Mononuclear cell (primary cell): ENCODE measurements around the gene PPP2R2C. TPM values are rescaled to one million over a fixed set of nuclear protein-coding genes. Genes with fewer than 3 reads are reported as not detected.

Experiments
- H3K27me3 ChIP-seq: 2 replicates; pipeline ENCODE4 v1.6.0; 2011; ENCODE audit warnings: low read length, control low read depth; ENCODE audit not compliant: insufficient read depth
- H3K4me1 ChIP-seq: 2 replicates; pipeline ENCODE4 v1.5.1; 2011; ENCODE audit warnings: mild to moderate bottlenecking, low read length, control low read depth; ENCODE audit not compliant: insufficient read depth
- H3K4me3 ChIP-seq: 2 replicates; pipeline ENCODE4 v1.5.1; 2011; ENCODE audit warnings: mild to moderate bottlenecking, low read length, moderate library complexity
- H3K9me3 ChIP-seq: 2 replicates; pipeline ENCODE4 v1.5.1; 2011; ENCODE audit warnings: low read depth, mild to moderate bottlenecking, control low read depth, low read length
- total RNA-seq: library from RNA; depleted of rRNA; stranded (reverse); fragments of >200 nt; gene quantifications from one replicate; pipeline ENCODE4 v1.2.3, GENCODE V29; 2012

PPP2R2C gene
- total RNA-seq, 1 donor, result not detected

GRCh38 chr4:6450709-6451108 lies 21.7 kb downstream of the PPP2R2C start:
- Histone ChIP-seq H3K4me3 (no peak overlapping the region), H3K27me3 (no peaks in the 10 kb centered on the region), H3K4me1 (no peaks in the 10 kb centered on the region), H3K9me3 (no peaks in the 10 kb centered on the region)

- Histone ChIP-seq H3K9me3 (no peaks in the 10 kb centered on the region), H3K27me3 (no peaks in the 10 kb centered on the region), H3K4me1 (no peaks in the 10 kb centered on the region), H3K4me3 (no peak overlapping the region)
Measured at GRCh38 chr4:6449746-6450369, 22.6 kb downstream of the PPP2R2C start.

GRCh38 chr4:6449335-6449734 lies 23.1 kb downstream of the PPP2R2C start:
- no peak overlapping the region for H3K4me3 ChIP-seq
- no peaks in the 10 kb centered on the region for H3K9me3 ChIP-seq
- no peaks in the 10 kb centered on the region for H3K27me3 ChIP-seq
- H3K4me1 ChIP-seq, result no peaks in the 10 kb centered on the region

- Histone ChIP-seq H3K27me3 (no peaks in the 10 kb centered on the region), H3K9me3 (no peaks in the 10 kb centered on the region), H3K4me3 (no peak overlapping the region), H3K4me1 (no peaks in the 10 kb centered on the region)
Measured at GRCh38 chr4:6448476-6449170, 23.8 kb downstream of the PPP2R2C start.

GRCh38 chr4:6447672-6448171 lies 24.7 kb downstream of the PPP2R2C start:
- Histone ChIP-seq H3K4me3 (no peak overlapping the region), H3K9me3 (no peaks in the 10 kb centered on the region), H3K27me3 (no peaks in the 10 kb centered on the region), H3K4me1 (no peaks in the 10 kb centered on the region)

- H3K9me3 ChIP-seq, result no peaks in the 10 kb centered on the region
- H3K4me3 ChIP-seq, result no peak overlapping the region
- H3K4me1 ChIP-seq, result no peaks in the 10 kb centered on the region
- no peaks in the 10 kb centered on the region for H3K27me3 ChIP-seq
Measured at GRCh38 chr4:6446538-6447451, 25.6 kb downstream of the PPP2R2C start.

- H3K4me3 ChIP-seq, result no peak overlapping the region
- H3K4me1 ChIP-seq, result no peaks in the 10 kb centered on the region
- H3K27me3 ChIP-seq, result no peaks in the 10 kb centered on the region
- no peaks in the 10 kb centered on the region for H3K9me3 ChIP-seq
Measured at GRCh38 chr4:6446130-6446482, 26.3 kb downstream of the PPP2R2C start.

- Histone ChIP-seq H3K9me3 (no peaks in the 10 kb centered on the region), H3K4me1 (no peaks in the 10 kb centered on the region), H3K27me3 (no peaks in the 10 kb centered on the region), H3K4me3 (no peak overlapping the region)
Measured at GRCh38 chr4:6445403-6446129, 26.8 kb downstream of the PPP2R2C start.

GRCh38 chr4:6444582-6444981 lies 27.8 kb downstream of the PPP2R2C start:
- Histone ChIP-seq H3K9me3 (no peaks in the 10 kb centered on the region), H3K4me1 (no peaks in the 10 kb centered on the region), H3K4me3 (no peak overlapping the region), H3K27me3 (no peaks in the 10 kb centered on the region)

GRCh38 chr4:6443035-6444023 lies 29.1 kb downstream of the PPP2R2C start:
- Histone ChIP-seq H3K27me3 (no peaks in the 10 kb centered on the region), H3K4me1 (no peaks in the 10 kb centered on the region), H3K9me3 (no peaks in the 10 kb centered on the region), H3K4me3 (no peak overlapping the region)

GRCh38 chr4:6442555-6442954 lies 29.9 kb downstream of the PPP2R2C start:
- Histone ChIP-seq H3K27me3 (no peaks in the 10 kb centered on the region), H3K4me1 (no peaks in the 10 kb centered on the region), H3K4me3 (no peak overlapping the region), H3K9me3 (no peaks in the 10 kb centered on the region)

- Histone ChIP-seq H3K4me1 (no peaks in the 10 kb centered on the region), H3K9me3 (no peaks in the 10 kb centered on the region), H3K4me3 (no peak overlapping the region), H3K27me3 (no peaks in the 10 kb centered on the region)
Measured at GRCh38 chr4:6441758-6442157, 30.7 kb downstream of the PPP2R2C start.

- Histone ChIP-seq H3K4me3 (no peak overlapping the region), H3K9me3 (no peaks in the 10 kb centered on the region), H3K27me3 (no peaks in the 10 kb centered on the region), H3K4me1 (no peaks in the 10 kb centered on the region)
Measured at GRCh38 chr4:6441202-6441582, 31.2 kb downstream of the PPP2R2C start.
